NCI-H128 (cell line): ENCODE measurements around the gene PAK3.

Source experiments
- DNase-seq: peaks from one replicate; lab custom pipeline; 2025; ENCODE audit not compliant: unreplicated experiment; lab: John Stamatoyannopoulos, UW

PAK3 gene

GRCh38 chrX:111129921-111130320 lies 33.9 kb downstream of the PAK3 start:
- DNase-seq = no peak

- no peak for DNase-seq
Measured at GRCh38 chrX:111131572-111131971, 35.6 kb downstream of the PAK3 start.

GRCh38 chrX:111133389-111133788 lies 37.4 kb downstream of the PAK3 start:
- no peak for DNase-seq

GRCh38 chrX:111145878-111146277 lies 49.9 kb downstream of the PAK3 start:
- DNase-seq = no peak

- DNase-seq = no peak
Measured at GRCh38 chrX:111151764-111152163, 55.8 kb downstream of the PAK3 start.

- no peak for DNase-seq
Measured at GRCh38 chrX:111159232-111159631, 63.2 kb downstream of the PAK3 start.

- no peak for DNase-seq
Measured at GRCh38 chrX:111164728-111165127, 68.7 kb downstream of the PAK3 start.

GRCh38 chrX:111165902-111166301 lies 69.9 kb downstream of the PAK3 start:
- no peak for DNase-seq

GRCh38 chrX:111167334-111167733 lies 71.3 kb downstream of the PAK3 start:
- DNase-seq = no peak

- DNase-seq = peak; percentile 10
Measured at GRCh38 chrX:111168314-111168713, 72.3 kb downstream of the PAK3 start.

GRCh38 chrX:111169141-111169540 lies 73.2 kb downstream of the PAK3 start:
- DNase-seq = no peak

GRCh38 chrX:111170017-111170416 lies 74.0 kb downstream of the PAK3 start:
- no peak for DNase-seq

- no peak for DNase-seq
Measured at GRCh38 chrX:111180750-111181240, 84.8 kb downstream of the PAK3 start.

GRCh38 chrX:111181951-111182350 lies 86.0 kb downstream of the PAK3 start:
- peak; percentile 77 for DNase-seq

- no peak for DNase-seq
Measured at GRCh38 chrX:111182997-111183396, 87.0 kb downstream of the PAK3 start.

GRCh38 chrX:111191598-111191997 lies 95.6 kb downstream of the PAK3 start:
- no peak for DNase-seq

- DNase-seq = no peak
Measured at GRCh38 chrX:111199505-111199904, 103.5 kb downstream of the PAK3 start.

- DNase-seq = no peak
Measured at GRCh38 chrX:111200327-111200726, 104.3 kb downstream of the PAK3 start.

GRCh38 chrX:111207851-111208250 lies 111.9 kb downstream of the PAK3 start:
- DNase-seq = no peak

- DNase-seq = no peak
Measured at GRCh38 chrX:111216293-111216801, 120.4 kb downstream of the PAK3 start.

- DNase-seq = peak; percentile 22
Measured at GRCh38 chrX:111244235-111244750, 148.3 kb downstream of the PAK3 start.

- DNase-seq = no peak
Measured at GRCh38 chrX:111254896-111255693, 159.1 kb downstream of the PAK3 start.
